A673 (cell line): Measurements from ENCODE around the gene SNAI3. TPM values are rescaled to one million over a fixed set of nuclear protein-coding genes. Genes with fewer than 3 reads are reported as not detected.

Source experiments
- BruUV-seq: library from RNA; stranded (reverse); fragments of 400-500 nt; replicated peaks from 2 replicates; lab custom pipeline; 2021; lab: Mats Ljungman, UMichigan
- CTCF ChIA-PET: fragments of 300-600 bp; sonication (Branson Sonifier 250); formaldehyde crosslinking; loops from one replicate; lab custom pipeline; 2022; ENCODE audit warnings: antibody characterized with exemption; lab: Charles Lee
- POLR2A ChIA-PET: fragments of 300-600 bp; sonication (Branson Sonifier 250); formaldehyde crosslinking; loops from one replicate; lab custom pipeline; 2022; ENCODE audit warnings: antibody characterized with exemption; ENCODE audit not compliant: low non-redundant PET; lab: Charles Lee
- DNase-seq: peaks from one replicate; pipeline ENCODE4 v3.0.0-alpha.2; 2015; ENCODE audit warnings: low spot score
- H3K27ac ChIP-seq: fragments of 200-600 bp; sonication (generic); 2 replicates; pipeline ENCODE4 v1.5.1; 2016; ENCODE audit warnings: mixed run types, low read depth, mild to moderate bottlenecking, mixed read lengths, antibody characterized with exemption, low read length; ENCODE audit not compliant: poor library complexity, severe bottlenecking
- H3K27me3 ChIP-seq: fragments of 200-600 bp; sonication (generic); replicated peaks from 2 replicates; pipeline ENCODE4 v1.6.1; 2017; ENCODE audit warnings: mixed run types, low read depth, mild to moderate bottlenecking, mixed read lengths, antibody characterized with exemption, low read length; ENCODE audit not compliant: insufficient read depth, poor library complexity
- H3K36me3 ChIP-seq: fragments of 200-600 bp; sonication (generic); 2 replicates; pipeline ENCODE4 v1.6.1; 2016; ENCODE audit warnings: mixed run types, mild to moderate bottlenecking, mixed read lengths, antibody characterized with exemption, low read length; ENCODE audit not compliant: insufficient read depth, poor library complexity, severe bottlenecking
- H3K4me1 ChIP-seq: fragments of 200-600 bp; sonication (generic); 2 replicates; pipeline ENCODE4 v1.6.1; 2017; ENCODE audit warnings: mixed run types, mild to moderate bottlenecking, mixed read lengths, antibody characterized with exemption, low read length; ENCODE audit not compliant: insufficient read depth, poor library complexity, severe bottlenecking
- H3K4me3 ChIP-seq: fragments of 200-600 bp; sonication (generic); 2 replicates; pipeline ENCODE4 v1.5.1; 2016; ENCODE audit warnings: low read depth, mixed run types, mild to moderate bottlenecking, mixed read lengths, low read length; ENCODE audit not compliant: poor library complexity, severe bottlenecking
- H3K9me3 ChIP-seq: fragments of 200-600 bp; sonication (generic); 2 replicates; pipeline ENCODE4 v1.6.1; 2016; ENCODE audit warnings: mixed run types, low read depth, mild to moderate bottlenecking, mixed read lengths, antibody characterized with exemption, low read length; ENCODE audit not compliant: poor library complexity, severe bottlenecking
- CTCF ChIP-seq: fragments of 300-800, 200-600 bp; sonication (generic); conservative IDR thresholded peaks from 2 replicates; pipeline ENCODE4 v1.5.1; 2017; ENCODE audit warnings: low read depth, mild to moderate bottlenecking, antibody characterized with exemption, low read length, moderate library complexity, mixed read lengths
- EZH2 ChIP-seq: fragments of 200-600 bp; sonication (generic); IDR thresholded peaks from 2 replicates; pipeline ENCODE4 v1.6.1; 2017; ENCODE audit warnings: borderline replicate concordance, low read depth, mild to moderate bottlenecking, mixed read lengths, antibody characterized with exemption, low read length; ENCODE audit not compliant: poor library complexity, severe bottlenecking
- intact Hi-C: fragments of 100-400 bp; cut with micrococcal nuclease; formaldehyde crosslinking; loops from one replicate; pipeline ENCODE4 v1.10.0; 2022; ENCODE audit not compliant: unreplicated experiment
- total RNA-seq: library from RNA; stranded (reverse); gene quantifications from 2 replicates; pipeline ENCODE4 v1.2.3, GENCODE V29; 2021

SNAI3 gene
- total RNA-seq, 1 experiment from 2014 or later, result not detected

- intact Hi-C loops, result no loop called here
- no TSS peak for BruUV-seq
- Histone ChIP-seq H3K36me3 (peaks cover 44% of the 10 kb centered on the region), H3K9me3 (no peaks in the 10 kb centered on the region), H3K27me3 (no peaks in the 10 kb centered on the region), H3K27ac (no peak overlapping the region), H3K4me3 (no peak overlapping the region), H3K4me1 (peaks cover 5% of the 10 kb centered on the region)
- CTCF ChIA-PET, result no interaction called here
- no peak for DNase-seq
- POLR2A ChIA-PET, result no interaction called here
- no peak for TF ChIP-seq CTCF
- TF ChIP-seq EZH2, result no peak
Observed at GRCh38 chr16:88730632-88731607, 44.6 kb upstream of the SNAI3 start.

GRCh38 chr16:88727871-88728270 is 41.6 kb upstream of the SNAI3 start:
- peaks cover 54% of the 10 kb centered on the region for H3K36me3 ChIP-seq
- peaks cover 5% of the 10 kb centered on the region for H3K4me1 ChIP-seq
- POLR2A ChIA-PET, result no interaction called here
- no TSS peak for BruUV-seq
- CTCF ChIA-PET, result interaction anchor here (1.2 kb wide), 1 partner anchor 10 kb away, joined by 6 read pairs; no protein-coding TSS in a partner anchor
- peak overlapping the region; percentile 26 for H3K27ac ChIP-seq
- intact Hi-C loops, result no loop called here
- TF ChIP-seq CTCF (no peak), EZH2 (no peak)
- no peaks in the 10 kb centered on the region for H3K27me3 ChIP-seq
- H3K4me3 ChIP-seq, result no peak overlapping the region
- DNase-seq, result peak; percentile 88
- no peaks in the 10 kb centered on the region for H3K9me3 ChIP-seq

GRCh38 chr16:88726981-88727380 is 40.7 kb upstream of the SNAI3 start:
- Histone ChIP-seq H3K9me3 (no peaks in the 10 kb centered on the region), H3K4me1 (peaks cover 5% of the 10 kb centered on the region), H3K27ac (no peak overlapping the region), H3K36me3 (peaks cover 53% of the 10 kb centered on the region), H3K27me3 (no peaks in the 10 kb centered on the region), H3K4me3 (no peak overlapping the region)
- TF ChIP-seq EZH2, result no peak
- TF ChIP-seq CTCF, result no peak
- intact Hi-C loops, result no loop called here
- ChIA-PET POLR2A (no interaction called here), CTCF (interaction anchor here (1.2 kb wide), 1 partner anchor 10 kb away, joined by 6 read pairs; no protein-coding TSS in a partner anchor)
- no TSS peak for BruUV-seq
- DNase-seq, result no peak
